ENCODE results near the gene MFSD6L. TPM values are rescaled to one million over a fixed set of nuclear protein-coding genes. Genes with fewer than 3 reads are reported as not detected.

MFSD6L gene
- polyA plus RNA-seq, 1 experiment = not detected

DNA sequence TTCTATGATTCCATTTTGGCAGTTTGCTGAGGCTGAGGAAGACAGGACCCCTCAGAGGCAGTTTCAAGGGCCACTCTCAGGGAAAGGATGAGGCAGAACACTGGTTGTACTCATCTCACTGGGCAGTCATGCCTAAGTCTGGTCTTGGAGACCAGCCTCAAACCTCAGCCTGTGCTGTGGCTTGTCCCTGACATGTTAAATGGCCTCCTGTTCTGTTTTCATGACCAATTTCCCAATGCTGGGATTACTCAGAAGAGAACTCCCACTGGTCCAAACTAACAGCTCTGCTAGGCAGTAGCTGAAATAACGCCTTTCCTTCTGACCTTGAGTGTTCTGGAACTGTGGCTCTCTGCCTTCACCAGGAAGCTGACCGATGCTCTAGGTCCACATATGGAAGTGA lies 32.4 kb downstream of the MFSD6L start:
- H3K27me3 ChIP-seq (ENCODE audit: control insufficient read depth, insufficient read depth, low read length) = peaks cover 7% of the 10 kb centered on the region
- ChIA-PET POLR2A (no interaction called here), CTCF (interaction anchor here (0.6 to 2.3 kb wide), 2 partner anchors 19 to 744 kb away, joined by 3 to 12 read pairs; no protein-coding TSS in a partner anchor)
- DNase-seq (ENCODE audit: low read depth, low spot score) = no peak
- no peaks in the 10 kb centered on the region for H3K9me3 ChIP-seq (ENCODE audit: control insufficient read depth, insufficient read depth, low read length)
- H3K27ac ChIP-seq (ENCODE audit: low read depth, low read length) = no peak overlapping the region
- H3K4me3 ChIP-seq (ENCODE audit: low read depth, low read length) = no peak overlapping the region
- TF ChIP-seq, protein P1, sequence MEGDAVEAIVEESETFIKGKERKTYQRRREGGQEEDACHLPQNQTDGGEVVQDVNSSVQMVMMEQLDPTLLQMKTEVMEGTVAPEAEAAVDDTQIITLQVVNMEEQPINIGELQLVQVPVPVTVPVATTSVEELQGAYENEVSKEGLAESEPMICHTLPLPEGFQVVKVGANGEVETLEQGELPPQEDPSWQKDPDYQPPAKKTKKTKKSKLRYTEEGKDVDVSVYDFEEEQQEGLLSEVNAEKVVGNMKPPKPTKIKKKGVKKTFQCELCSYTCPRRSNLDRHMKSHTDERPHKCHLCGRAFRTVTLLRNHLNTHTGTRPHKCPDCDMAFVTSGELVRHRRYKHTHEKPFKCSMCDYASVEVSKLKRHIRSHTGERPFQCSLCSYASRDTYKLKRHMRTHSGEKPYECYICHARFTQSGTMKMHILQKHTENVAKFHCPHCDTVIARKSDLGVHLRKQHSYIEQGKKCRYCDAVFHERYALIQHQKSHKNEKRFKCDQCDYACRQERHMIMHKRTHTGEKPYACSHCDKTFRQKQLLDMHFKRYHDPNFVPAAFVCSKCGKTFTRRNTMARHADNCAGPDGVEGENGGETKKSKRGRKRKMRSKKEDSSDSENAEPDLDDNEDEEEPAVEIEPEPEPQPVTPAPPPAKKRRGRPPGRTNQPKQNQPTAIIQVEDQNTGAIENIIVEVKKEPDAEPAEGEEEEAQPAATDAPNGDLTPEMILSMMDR (IDR thresholded peaks at IDR 0.05; ENCODE audit: low read depth, low read length) = no peak

DNA sequence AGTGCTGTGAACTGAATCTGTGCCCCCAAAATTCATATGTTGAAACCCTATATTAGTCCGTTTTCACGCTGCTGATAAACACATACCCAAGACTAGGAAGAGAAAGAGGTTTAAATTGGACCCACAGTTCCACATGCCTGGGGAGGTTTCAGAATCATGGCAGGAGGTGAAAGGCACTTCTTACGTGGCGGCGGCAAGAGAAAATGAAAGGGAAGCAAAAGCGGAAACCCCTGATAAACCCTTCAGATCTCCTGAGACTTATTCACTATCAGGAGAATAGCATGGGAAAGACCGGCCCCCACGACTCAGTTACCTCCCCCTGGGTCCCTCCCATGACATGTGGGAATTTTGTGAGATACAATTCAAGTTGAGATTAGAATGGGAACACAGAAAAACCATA lies 37.2 kb downstream of the MFSD6L start:
- Histone ChIP-seq H3K27ac (ENCODE audit: low read depth, low read length) (no peak overlapping the region), H3K9me3 (ENCODE audit: control insufficient read depth, insufficient read depth, low read length) (no peaks in the 10 kb centered on the region), H3K27me3 (ENCODE audit: control insufficient read depth, insufficient read depth, low read length) (no peaks in the 10 kb centered on the region), H3K4me3 (ENCODE audit: low read depth, low read length) (no peak overlapping the region)
- TF ChIP-seq, protein P1 (IDR thresholded peaks at IDR 0.05; ENCODE audit: low read depth, low read length) = no peak
- ChIA-PET POLR2A (no interaction called here), CTCF (interaction anchor here (1.0 kb wide), 1 partner anchor 23 kb away, joined by 4 read pairs; no protein-coding TSS in a partner anchor)
- no peak for DNase-seq (ENCODE audit: low read depth, low spot score)

DNA sequence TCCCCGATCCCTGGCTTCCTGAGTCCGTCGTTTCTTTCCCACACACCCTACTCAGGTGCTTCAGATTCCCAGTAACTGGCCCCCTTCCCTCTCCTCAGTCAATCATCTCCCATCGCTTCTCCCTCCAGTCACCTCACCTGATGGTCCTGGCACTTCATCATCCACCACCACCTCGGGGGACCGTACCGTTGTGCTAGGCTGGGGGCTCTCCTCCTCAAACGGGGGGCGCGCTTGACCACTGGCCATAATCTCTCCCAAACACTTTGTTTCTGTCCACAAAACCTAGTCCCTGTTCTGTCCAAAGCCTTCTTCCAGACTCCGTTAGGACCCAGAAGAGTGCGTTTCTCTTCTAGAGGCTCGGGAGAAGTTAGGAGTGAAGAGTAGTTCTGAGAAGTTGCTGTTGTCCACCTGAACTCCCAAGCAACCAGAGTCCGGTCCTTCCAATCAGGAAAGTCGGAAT lies 41.0 kb downstream of the MFSD6L start, which contains the start of gene SPDYE4:
SPDYE4 (minus strand) TSS at position 410 of the 460 bp plus-strand sequence; CDS start at position 246, 164 bp downstream.
- POLR2A ChIA-PET = no interaction called here
- Histone ChIP-seq H3K9me3 (ENCODE audit: control insufficient read depth, insufficient read depth, low read length) (no peaks in the 10 kb centered on the region), H3K27ac (ENCODE audit: low read depth, low read length) (no peak within 1 kb of the TSS), H3K27me3 (ENCODE audit: control insufficient read depth, insufficient read depth, low read length) (peaks cover 6% of the 10 kb centered on the region), H3K4me3 (ENCODE audit: low read depth, low read length) (no peak within 1 kb of the TSS)
- CTCF ChIA-PET = no interaction called here
- no peak for DNase-seq (ENCODE audit: low read depth, low spot score)
- TF ChIP-seq, protein P1 (IDR thresholded peaks at IDR 0.05; ENCODE audit: low read depth, low read length) = no peak

DNA sequence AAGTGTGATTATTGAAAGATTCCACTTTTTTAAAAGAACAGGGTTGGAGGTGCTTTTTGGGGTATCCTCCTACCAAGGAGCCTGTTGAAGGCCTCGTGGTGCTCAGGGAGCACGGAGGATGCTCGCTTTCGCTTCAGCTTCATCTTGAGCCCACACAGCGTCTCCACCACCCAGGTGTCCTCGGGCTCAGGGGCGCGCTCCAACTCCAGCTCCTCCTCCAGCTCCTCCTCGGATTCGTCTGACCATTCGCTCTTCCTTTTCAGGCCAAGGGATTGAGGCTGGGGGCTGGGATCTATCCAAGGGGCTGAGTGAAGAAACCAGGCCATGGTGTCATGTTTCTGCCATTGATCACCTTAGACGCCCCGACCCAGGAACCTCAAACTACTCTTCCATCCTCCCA lies 42.0 kb downstream of the MFSD6L start:
- no peak overlapping the region for H3K4me3 ChIP-seq (ENCODE audit: low read depth, low read length)
- no peak overlapping the region for H3K27ac ChIP-seq (ENCODE audit: low read depth, low read length)
- H3K27me3 ChIP-seq (ENCODE audit: control insufficient read depth, insufficient read depth, low read length) = peaks cover 14% of the 10 kb centered on the region
- TF ChIP-seq, protein P1 (IDR thresholded peaks at IDR 0.05; ENCODE audit: low read depth, low read length) = no peak
- DNase-seq (ENCODE audit: low read depth, low spot score) = no peak
- ChIA-PET CTCF (interaction anchor here (0.9 to 1.4 kb wide), 2 partner anchors 11 to 29 kb away, joined by 3 to 4 read pairs; no protein-coding TSS in a partner anchor), POLR2A (no interaction called here)
- H3K9me3 ChIP-seq (ENCODE audit: control insufficient read depth, insufficient read depth, low read length) = no peaks in the 10 kb centered on the region

DNA sequence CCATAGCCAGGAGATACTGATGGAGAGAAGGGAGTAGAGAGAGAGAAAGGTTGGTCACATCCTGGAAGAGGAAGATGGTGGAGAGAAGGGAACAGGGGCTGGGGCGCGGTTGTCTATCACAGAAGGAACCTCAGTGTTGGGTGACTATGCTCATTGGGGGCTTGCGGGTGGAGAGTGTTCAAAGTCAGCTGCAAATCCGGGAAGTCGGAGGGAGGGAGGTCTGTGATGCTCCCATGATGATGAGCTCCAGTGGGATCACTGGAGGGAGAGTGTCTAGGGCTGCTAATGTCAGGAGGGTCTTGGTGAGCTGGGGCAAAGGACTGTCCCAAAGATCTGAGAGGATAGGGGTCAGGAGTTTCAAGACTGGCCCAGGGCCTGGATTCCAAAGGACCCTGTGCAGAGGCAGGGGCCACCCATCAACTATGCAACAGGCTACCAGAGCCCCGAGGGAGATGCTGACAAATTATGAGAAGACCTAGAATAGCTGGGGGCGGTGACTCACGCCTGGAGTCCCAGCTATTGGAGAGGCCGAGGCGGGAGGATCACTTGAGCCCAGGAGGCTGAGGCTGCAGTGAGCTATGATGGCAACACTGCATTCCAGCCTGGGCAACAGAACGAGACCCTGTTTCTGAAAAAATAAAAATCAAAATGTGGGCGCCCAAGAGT lies 43.4 kb downstream of the MFSD6L start:
- Histone ChIP-seq H3K9me3 (ENCODE audit: control insufficient read depth, insufficient read depth, low read length) (no peaks in the 10 kb centered on the region), H3K4me3 (ENCODE audit: low read depth, low read length) (no peak overlapping the region), H3K27me3 (ENCODE audit: control insufficient read depth, insufficient read depth, low read length) (peaks cover 17% of the 10 kb centered on the region), H3K27ac (ENCODE audit: low read depth, low read length) (no peak overlapping the region)
- TF ChIP-seq, protein P1 (IDR thresholded peaks at IDR 0.05; ENCODE audit: low read depth, low read length) = no peak
- ChIA-PET POLR2A (no interaction called here), CTCF (interaction anchor here (1.0 kb wide), 1 partner anchor 30 kb away, joined by 3 read pairs; no protein-coding TSS in a partner anchor)
- DNase-seq (ENCODE audit: low read depth, low spot score) = no peak

Data from AG04450 (cell line).